Measurements from ENCODE around the gene FBXO42. TPM values are rescaled to one million over a fixed set of nuclear protein-coding genes. Genes with fewer than 3 reads are reported as not detected.

FBXO42 gene
- total and polyA plus RNA-seq, 2 donors (not counting 3 experiments of a cell fraction or from before 2014, with no cell fraction given), result 16.3 to 20.4 TPM

GRCh38 chr1:16342331-16343062, 9.8 kb downstream of the FBXO42 start:
- Histone ChIP-seq H3K4me3 (replicated peaks in 1 of 3; ENCODE audit: insufficient read depth in 1 of 3, low read depth in 1 of 3, low read length in 3 of 3) (no peak overlapping the region), H3K9me3 (replicated peaks; ENCODE audit: control insufficient read depth, insufficient read depth, low read length) (no peaks in the 10 kb centered on the region), H3K4me1 (ENCODE audit: control insufficient read depth, extremely low read depth, insufficient read depth, low read length) (no peaks in the 10 kb centered on the region), H3K4me2 (ENCODE audit: insufficient read depth, low read length) (no peak overlapping the region), H3K27me3 (ENCODE audit: control insufficient read depth in 2 of 2, insufficient read depth in 2 of 2, low read length in 2 of 2) (no peaks in the 10 kb centered on the region), H3K27ac (ENCODE audit: insufficient read depth, low read depth, low read length) (no peak overlapping the region), H3K9ac (replicated peaks; ENCODE audit: extremely low read depth, insufficient read depth, low read length) (no peak overlapping the region), H3K9me1 (replicated peaks; ENCODE audit: control insufficient read depth, extremely low read depth, insufficient read depth, low read length) (no peaks in the 10 kb centered on the region), H4K20me1 (replicated peaks; ENCODE audit: control insufficient read depth, extremely low read depth, insufficient read depth, low read length) (no peaks in the 10 kb centered on the region), H2AFZ (ENCODE audit: low read depth, low read length) (no peak overlapping the region), H3K36me3 (ENCODE audit: control insufficient read depth in 2 of 2, extremely low read depth in 1 of 2, insufficient read depth in 2 of 2, low read length in 2 of 2) (no peaks in the 10 kb centered on the region), H3K79me2 (ENCODE audit: control insufficient read depth, insufficient read depth, low read length) (peaks cover 71% of the 10 kb centered on the region)
- intact Hi-C loops (cut with micrococcal nuclease) (no loop called here), dilution Hi-C loops (cut with MboI; ENCODE audit: extremely low pct_ligation_motif_present, low sequenced_read_pairs) (no loop called here)
- no TSS peak for BruUV-seq (replicated peaks)
- CTCF ChIA-PET, result no interaction called here
- POLR2A ChIA-PET, result no interaction called here
- TF ChIP-seq GATA2 (IDR thresholded peaks at IDR 0.05; ENCODE audit: insufficient read depth, insufficient read length, low read depth, low read length) (no peak), FOS (IDR thresholded peaks at IDR 0.05; ENCODE audit: borderline replicate concordance, insufficient read depth, low read length) (no peak), POLR2AphosphoS5 (IDR thresholded peaks at IDR 0.05; ENCODE audit: insufficient read depth, low read depth, low read length) (no peak), MYC (IDR thresholded peaks at IDR 0.05; ENCODE audit: low read depth, low read length) (no peak), JUN (IDR thresholded peaks at IDR 0.05; ENCODE audit: borderline replicate concordance, insufficient read depth, insufficient read length, low read depth) (no peak), POLR2A (IDR thresholded peaks at IDR 0.05; ENCODE audit: low read depth, low read length) (no peak), EZH2 (IDR thresholded peaks at IDR 0.05; ENCODE audit: borderline replicate concordance, low read depth, low read length, severe bottlenecking) (no peak)
- TF ChIP-seq, protein P1, sequence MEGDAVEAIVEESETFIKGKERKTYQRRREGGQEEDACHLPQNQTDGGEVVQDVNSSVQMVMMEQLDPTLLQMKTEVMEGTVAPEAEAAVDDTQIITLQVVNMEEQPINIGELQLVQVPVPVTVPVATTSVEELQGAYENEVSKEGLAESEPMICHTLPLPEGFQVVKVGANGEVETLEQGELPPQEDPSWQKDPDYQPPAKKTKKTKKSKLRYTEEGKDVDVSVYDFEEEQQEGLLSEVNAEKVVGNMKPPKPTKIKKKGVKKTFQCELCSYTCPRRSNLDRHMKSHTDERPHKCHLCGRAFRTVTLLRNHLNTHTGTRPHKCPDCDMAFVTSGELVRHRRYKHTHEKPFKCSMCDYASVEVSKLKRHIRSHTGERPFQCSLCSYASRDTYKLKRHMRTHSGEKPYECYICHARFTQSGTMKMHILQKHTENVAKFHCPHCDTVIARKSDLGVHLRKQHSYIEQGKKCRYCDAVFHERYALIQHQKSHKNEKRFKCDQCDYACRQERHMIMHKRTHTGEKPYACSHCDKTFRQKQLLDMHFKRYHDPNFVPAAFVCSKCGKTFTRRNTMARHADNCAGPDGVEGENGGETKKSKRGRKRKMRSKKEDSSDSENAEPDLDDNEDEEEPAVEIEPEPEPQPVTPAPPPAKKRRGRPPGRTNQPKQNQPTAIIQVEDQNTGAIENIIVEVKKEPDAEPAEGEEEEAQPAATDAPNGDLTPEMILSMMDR (IDR thresholded peaks at IDR 0.05; ENCODE audit: extremely low read depth in 1 of 2, insufficient read depth in 1 of 2, low read depth in 1 of 2, low read length in 2 of 2), result no peak
- TF ChIP-seq, protein P2, sequence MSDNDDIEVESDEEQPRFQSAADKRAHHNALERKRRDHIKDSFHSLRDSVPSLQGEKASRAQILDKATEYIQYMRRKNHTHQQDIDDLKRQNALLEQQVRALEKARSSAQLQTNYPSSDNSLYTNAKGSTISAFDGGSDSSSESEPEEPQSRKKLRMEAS (IDR thresholded peaks at IDR 0.05; ENCODE audit: insufficient read depth, insufficient read length), result no peak
- DNase-seq (ENCODE audit: low read depth, low spot score) (no peak), FAIRE-seq (no peak)

All from endothelial cell of umbilical vein (primary cell).